ENCODE data around the gene KLK4. TPM values are rescaled to one million over a fixed set of nuclear protein-coding genes. Genes with fewer than 3 reads are reported as not detected.

Gene KLK4
- total and polyA plus RNA-seq, 2 of the 4 experiments (the other 2 are of a cell fraction) = not detected

DNA sequence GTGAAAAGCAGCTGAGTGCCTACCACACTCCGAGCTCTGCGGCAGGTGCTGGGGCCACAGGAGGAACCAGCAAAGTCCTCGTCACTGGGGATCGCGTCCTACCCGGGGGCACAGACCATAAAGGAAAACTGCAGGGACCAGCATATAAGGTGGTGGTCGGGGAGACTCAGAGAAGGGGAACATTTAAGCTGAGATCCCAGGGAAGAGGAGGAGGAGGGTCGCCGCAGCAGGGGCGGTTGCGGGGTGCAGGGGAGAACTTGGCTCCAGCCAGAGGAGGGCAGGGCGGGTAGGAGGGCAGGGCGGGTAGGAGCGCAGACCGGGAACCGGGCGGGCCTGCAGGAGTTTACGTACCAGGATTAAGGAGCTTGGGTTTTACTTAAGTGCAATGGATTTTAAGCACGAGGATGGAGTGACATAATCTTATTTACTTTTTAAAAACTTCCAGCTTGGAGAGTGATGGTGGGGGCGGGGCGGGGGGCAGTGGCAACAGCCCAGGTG, 956 bp upstream of the KLK4 start:
- POLR2A ChIA-PET (ENCODE audit: unreplicated experiment) = no interaction called here
- CTCF ChIA-PET = interaction anchor here (1.3 kb wide), 1 partner anchor 10 kb away, joined by 3 read pairs; no protein-coding TSS in a partner anchor
- Histone ChIP-seq H3K4me2 (ENCODE audit: low read depth, low read length) (no peak overlapping the region), H3K14ac (replicated peaks; ENCODE audit: low read depth, low read length) (no peak overlapping the region), H3K9me1 (ENCODE audit: insufficient read depth, low read length) (no peaks in the 10 kb centered on the region), H2AFZ (replicated peaks; ENCODE audit: low read length, poor library complexity) (no peak overlapping the region), H3K9me3 (ENCODE audit: control insufficient read depth, insufficient read depth, low read length) (no peaks in the 10 kb centered on the region), H4K5ac (ENCODE audit: low read depth, low read length) (no peak overlapping the region), H4K91ac (ENCODE audit: insufficient read depth, low read depth, low read length) (no peak overlapping the region), H2AK9ac (replicated peaks; ENCODE audit: low read depth, low read length, poor library complexity) (no peak overlapping the region), H3K4ac (ENCODE audit: low read depth, low read length) (no peak overlapping the region), H4K8ac (ENCODE audit: low read depth in 2 of 2, low read length in 2 of 2) (no peak overlapping the region), H4K20me1 (ENCODE audit: insufficient read depth, low read length) (no peaks in the 10 kb centered on the region), H2BK20ac (ENCODE audit: low read depth, low read length) (no peak overlapping the region), H3K9ac (ENCODE audit: low read depth, low read length) (no peak overlapping the region), H3K36me3 (ENCODE audit: control insufficient read depth, insufficient read depth, low read length) (no peaks in the 10 kb centered on the region), H3K27ac (ENCODE audit: insufficient read depth, low read length) (no peak overlapping the region), H3K18ac (ENCODE audit: low read depth, low read length) (no peak overlapping the region), H2BK5ac (ENCODE audit: low read depth, low read length, poor library complexity, severe bottlenecking) (no peak overlapping the region), H3K4me1 (ENCODE audit: control insufficient read depth, insufficient read depth, low read length) (no peaks in the 10 kb centered on the region), H3K79me1 (ENCODE audit: low read depth in 1 of 2, low read length in 2 of 2) (no peaks in the 10 kb centered on the region), H3K4me3 (ENCODE audit: insufficient read depth, low read depth, low read length) (no peak overlapping the region), H2BK120ac (ENCODE audit: low read depth, low read length) (no peak overlapping the region), H3K56ac (ENCODE audit: extremely low read depth, insufficient read depth, low read length) (no peak overlapping the region), H3K27me3 (ENCODE audit: control insufficient read depth, insufficient read depth, low read length) (peaks cover 11% of the 10 kb centered on the region), H2AK5ac (ENCODE audit: low read depth, low read length) (no peak overlapping the region), H3K23ac (ENCODE audit: low read depth, low read length) (no peak overlapping the region), H2BK15ac (ENCODE audit: low read depth, low read length) (no peak overlapping the region)
- intact Hi-C loops (cut with micrococcal nuclease) (no loop called here), in situ Hi-C loops (cut with MboI; ENCODE audit: low sequenced_read_pairs) (no loop called here), dilution Hi-C loops (cut with HindIII; ENCODE audit: low sequenced_read_pairs, unreplicated experiment) (no loop called here)
- no peak for DNase-seq
- WGBS, 2 experiments (ENCODE audit: extremely low coverage in 2 of 2, insufficient read length in 1 of 2) = 50% methylated on average over 7 of the region's 21 CpGs; no CpG with 5 or more reads in 1 of the 2 experiments
- no peak for ATAC-seq (ENCODE audit: low read depth)
- TF ChIP-seq MAFK (IDR thresholded peaks at IDR 0.05; ENCODE audit: low read depth, low read length) = no peak
- no peak for TF ChIP-seq FOS (IDR thresholded peaks at IDR 0.05; ENCODE audit: low read depth, low read length)
- TF ChIP-seq, protein P1, sequence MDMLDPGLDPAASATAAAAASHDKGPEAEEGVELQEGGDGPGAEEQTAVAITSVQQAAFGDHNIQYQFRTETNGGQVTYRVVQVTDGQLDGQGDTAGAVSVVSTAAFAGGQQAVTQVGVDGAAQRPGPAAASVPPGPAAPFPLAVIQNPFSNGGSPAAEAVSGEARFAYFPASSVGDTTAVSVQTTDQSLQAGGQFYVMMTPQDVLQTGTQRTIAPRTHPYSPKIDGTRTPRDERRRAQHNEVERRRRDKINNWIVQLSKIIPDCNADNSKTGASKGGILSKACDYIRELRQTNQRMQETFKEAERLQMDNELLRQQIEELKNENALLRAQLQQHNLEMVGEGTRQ (IDR thresholded peaks at IDR 0.05; ENCODE audit: low read depth, low read length) = no peak
- TF ChIP-seq RFX5 (IDR thresholded peaks at IDR 0.05; ENCODE audit: low read depth, low read length) = no peak
- TF ChIP-seq, protein P2, sequence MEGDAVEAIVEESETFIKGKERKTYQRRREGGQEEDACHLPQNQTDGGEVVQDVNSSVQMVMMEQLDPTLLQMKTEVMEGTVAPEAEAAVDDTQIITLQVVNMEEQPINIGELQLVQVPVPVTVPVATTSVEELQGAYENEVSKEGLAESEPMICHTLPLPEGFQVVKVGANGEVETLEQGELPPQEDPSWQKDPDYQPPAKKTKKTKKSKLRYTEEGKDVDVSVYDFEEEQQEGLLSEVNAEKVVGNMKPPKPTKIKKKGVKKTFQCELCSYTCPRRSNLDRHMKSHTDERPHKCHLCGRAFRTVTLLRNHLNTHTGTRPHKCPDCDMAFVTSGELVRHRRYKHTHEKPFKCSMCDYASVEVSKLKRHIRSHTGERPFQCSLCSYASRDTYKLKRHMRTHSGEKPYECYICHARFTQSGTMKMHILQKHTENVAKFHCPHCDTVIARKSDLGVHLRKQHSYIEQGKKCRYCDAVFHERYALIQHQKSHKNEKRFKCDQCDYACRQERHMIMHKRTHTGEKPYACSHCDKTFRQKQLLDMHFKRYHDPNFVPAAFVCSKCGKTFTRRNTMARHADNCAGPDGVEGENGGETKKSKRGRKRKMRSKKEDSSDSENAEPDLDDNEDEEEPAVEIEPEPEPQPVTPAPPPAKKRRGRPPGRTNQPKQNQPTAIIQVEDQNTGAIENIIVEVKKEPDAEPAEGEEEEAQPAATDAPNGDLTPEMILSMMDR (conservative IDR thresholded peaks at IDR 0.05; ENCODE audit: low read depth, low read length) = no peak
- no peak for TF ChIP-seq MXI1 (IDR thresholded peaks at IDR 0.05; ENCODE audit: borderline replicate concordance, low read depth, low read length)
- no peak for TF ChIP-seq CHD1 (IDR thresholded peaks at IDR 0.05; ENCODE audit: low read depth, low read length)
- no peak for TF ChIP-seq NFE2L2 (IDR thresholded peaks at IDR 0.05; ENCODE audit: low read depth, low read length)
- no peak for TF ChIP-seq RCOR1 (IDR thresholded peaks at IDR 0.05; ENCODE audit: insufficient replicate concordance, low read length)
- no peak for TF ChIP-seq SMC3 (IDR thresholded peaks at IDR 0.05; ENCODE audit: low read depth, low read length)
- TF ChIP-seq, protein P3, sequence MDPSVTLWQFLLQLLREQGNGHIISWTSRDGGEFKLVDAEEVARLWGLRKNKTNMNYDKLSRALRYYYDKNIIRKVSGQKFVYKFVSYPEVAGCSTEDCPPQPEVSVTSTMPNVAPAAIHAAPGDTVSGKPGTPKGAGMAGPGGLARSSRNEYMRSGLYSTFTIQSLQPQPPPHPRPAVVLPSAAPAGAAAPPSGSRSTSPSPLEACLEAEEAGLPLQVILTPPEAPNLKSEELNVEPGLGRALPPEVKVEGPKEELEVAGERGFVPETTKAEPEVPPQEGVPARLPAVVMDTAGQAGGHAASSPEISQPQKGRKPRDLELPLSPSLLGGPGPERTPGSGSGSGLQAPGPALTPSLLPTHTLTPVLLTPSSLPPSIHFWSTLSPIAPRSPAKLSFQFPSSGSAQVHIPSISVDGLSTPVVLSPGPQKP (IDR thresholded peaks at IDR 0.05; ENCODE audit: borderline replicate concordance, low read depth, low read length) = no peak
- TF ChIP-seq BHLHE40 (IDR thresholded peaks at IDR 0.05; ENCODE audit: low read depth, low read length) = no peak
- TF ChIP-seq CEBPB (IDR thresholded peaks at IDR 0.05; ENCODE audit: low read depth, low read length) = no peak
- no peak for TF ChIP-seq RAD21 (IDR thresholded peaks at IDR 0.05; ENCODE audit: low read length)
- TF ChIP-seq POLR2A (IDR thresholded peaks at IDR 0.05; ENCODE audit: low read depth, low read length) = no peak
- no peak for TF ChIP-seq MAZ (IDR thresholded peaks at IDR 0.05; ENCODE audit: borderline replicate concordance, low read depth, low read length)
- no TSS peak for BruUV-seq (replicated peaks)

Measured in IMR-90 (cell line).